Posterior vena cava (tissue), 2 donors: Measurements from ENCODE around the gene CNGA2. TPM values are rescaled to one million over a fixed set of nuclear protein-coding genes. Genes with fewer than 3 reads are reported as not detected.
A peak's percentile ranks its signal among the peaks of the same experiment; 100 is the strongest.

ENCODE experiments used
- DNase-seq: peaks from one replicate; pipeline ENCODE4 v3.0.0-alpha.2; 2020; ENCODE audit warnings: low spot score
- intact Hi-C, 2 donors: fragments of 100-400 bp; cut with DNase I; formaldehyde crosslinking; loops; one replicate each; pipeline versions ENCODE4 v1.14.1 to v1.14.2; 2022 to 2023
- total RNA-seq, 2 donors: library from RNA; stranded (reverse); fragmentation: NEBNext Ultra II Directional; extraction: Animal tissue kit (Norgen Biotek cat#: 25700); gene quantifications; one replicate each; pipeline ENCODE4 v1.2.1, GENCODE V29; 2021
- donor health status: DM: yes; HTN: yes; CAD: no.
- donor health status: DM: yes; HTN: yes; CAD: no.

The CNGA2 gene
- total RNA-seq, 2 donors from 2014 or later: not detected

- intact Hi-C loops: no loop called here
- no peak for DNase-seq
These were observed 9.3 kb downstream of the CNGA2 start for GRCh38 chrX:151743651-151744470.

- DNase-seq: no peak
These were observed 11.1 kb downstream of the CNGA2 start for GRCh38 chrX:151745651-151746050.

GRCh38 chrX:151746502-151746901 is 12.0 kb downstream of the CNGA2 start:
- intact Hi-C loops: no loop called here
- no peak for DNase-seq

More at GRCh38 chrX:151745651-151746050, 11.1 kb downstream of the CNGA2 start:
- intact Hi-C loops: no loop called here

- intact Hi-C loops: loop anchor here (5.0 to 10.0 kb wide), 2 partner anchors 877 to 894 kb away; no protein-coding TSS in a partner anchor
These were observed 16.0 kb downstream of the CNGA2 start for GRCh38 chrX:151750511-151750910.

GRCh38 chrX:151752847-151753246 is 18.3 kb downstream of the CNGA2 start:
- DNase-seq: no peak
- intact Hi-C loops: loop anchor here (5.0 to 10.0 kb wide), 2 partner anchors 874 to 892 kb away; no protein-coding TSS in a partner anchor

More at GRCh38 chrX:151750511-151750910, 16.0 kb downstream of the CNGA2 start:
- no peak for DNase-seq

- peak; percentile 86 for DNase-seq
These were observed 18.9 kb downstream of the CNGA2 start for GRCh38 chrX:151753313-151754046.

GRCh38 chrX:151754047-151754429 is 19.5 kb downstream of the CNGA2 start:
- intact Hi-C loops: loop anchor here (5.0 to 10.0 kb wide), 2 partner anchors 873 to 891 kb away; no protein-coding TSS in a partner anchor

More at GRCh38 chrX:151753313-151754046, 18.9 kb downstream of the CNGA2 start:
- intact Hi-C loops: loop anchor here (5.0 to 10.0 kb wide), 2 partner anchors 874 to 891 kb away; no protein-coding TSS in a partner anchor

GRCh38 chrX:151754641-151755215 is 20.2 kb downstream of the CNGA2 start:
- intact Hi-C loops: loop anchor here (5.0 to 10.0 kb wide), 2 partner anchors 873 to 890 kb away; no protein-coding TSS in a partner anchor
- DNase-seq: no peak

More at GRCh38 chrX:151754047-151754429, 19.5 kb downstream of the CNGA2 start:
- DNase-seq: no peak

GRCh38 chrX:151759041-151759708 is 24.6 kb downstream of the CNGA2 start:
- intact Hi-C loops: loop anchor here in 1 of 2 donors (10.0 kb wide), 1 partner anchor 886 kb away; no protein-coding TSS in a partner anchor
- no peak for DNase-seq

- intact Hi-C loops: no loop called here
- no peak for DNase-seq
These were observed 28.3 kb downstream of the CNGA2 start for GRCh38 chrX:151762802-151763201.

- no peak for DNase-seq
- intact Hi-C loops: no loop called here
These were observed 29.2 kb downstream of the CNGA2 start for GRCh38 chrX:151763711-151764110.

GRCh38 chrX:151765026-151765425 is 30.5 kb downstream of the CNGA2 start:
- intact Hi-C loops: no loop called here
- no peak for DNase-seq

- DNase-seq: no peak
- intact Hi-C loops: no loop called here
These were observed 37.2 kb downstream of the CNGA2 start for GRCh38 chrX:151771726-151772125.

GRCh38 chrX:151773434-151773833 is 38.9 kb downstream of the CNGA2 start:
- no peak for DNase-seq
- intact Hi-C loops: no loop called here

- DNase-seq: no peak
- intact Hi-C loops: no loop called here
These were observed 39.9 kb downstream of the CNGA2 start for GRCh38 chrX:151774421-151774820.

- intact Hi-C loops: no loop called here
- no peak for DNase-seq
These were observed 41.7 kb downstream of the CNGA2 start for GRCh38 chrX:151776181-151776731.

- no peak for DNase-seq
These were observed 42.4 kb downstream of the CNGA2 start for GRCh38 chrX:151776936-151777335.

GRCh38 chrX:151779258-151779657 is 44.7 kb downstream of the CNGA2 start:
- intact Hi-C loops: no loop called here
- DNase-seq: no peak

More at GRCh38 chrX:151776936-151777335, 42.4 kb downstream of the CNGA2 start:
- intact Hi-C loops: no loop called here

GRCh38 chrX:151780621-151781020 is 46.1 kb downstream of the CNGA2 start:
- intact Hi-C loops: no loop called here
- DNase-seq: no peak
